Stimulated activated CD4-positive, alpha-beta T cell treated with anti-CD3 and anti-CD28 coated beads, Interleukin-1b, Interleukin-23, amount 100 ng/mL, for 24 hours (primary cell): ENCODE measurements around the gene DNAJC5G.
A peak's percentile ranks its signal among the peaks of the same experiment; 100 is the strongest.
"Not testable (repeated sequence)": the region's sequence is repeated elsewhere in the genome, so short reads cannot be mapped to it uniquely, and the experiment has no call there.

Experiments
- DNase-seq, 4 experiments: peaks; one replicate each; pipeline ENCODE4 v3.0.0-alpha.2; 2020; ENCODE audit warnings: low read depth in 4 of 4, low spot score in 1 of 4

Gene DNAJC5G

GRCh38 chr2:27280826-27281225 lies 5.6 kb downstream of the DNAJC5G start:
- no peak for DNase-seq

- no peak for DNase-seq
These were observed 6.2 kb downstream of the DNAJC5G start for GRCh38 chr2:27281442-27281841.

- no peak for DNase-seq
These were observed 6.8 kb downstream of the DNAJC5G start, which contains the start of gene TRIM54 for GRCh38 chr2:27281855-27282559. TSS of gene TRIM54 (plus strand) at chr2:27282429. CDS start at chr2:27282732, 303 bp downstream.

DNA sequence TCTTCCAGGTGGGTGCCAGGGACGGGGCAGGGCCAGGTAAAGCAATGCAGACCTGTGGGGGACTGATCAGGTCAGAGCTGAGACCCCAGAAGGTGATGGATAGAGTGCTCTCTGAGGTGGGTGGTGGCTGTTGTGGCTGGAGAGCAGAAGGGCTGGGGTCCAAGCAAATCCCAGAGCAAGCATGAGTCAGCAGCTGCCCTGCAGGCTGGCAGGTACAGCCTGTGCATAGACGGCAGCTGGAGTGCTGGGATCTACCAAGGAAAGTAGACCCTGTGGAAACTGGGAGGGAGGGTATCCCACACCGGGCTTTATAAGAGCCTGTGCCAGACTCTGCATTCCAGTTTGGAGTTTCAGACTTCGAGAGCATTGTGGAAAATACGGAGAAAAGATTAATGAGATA lies 7.7 kb downstream of the DNAJC5G start:
- no peak for DNase-seq

DNA sequence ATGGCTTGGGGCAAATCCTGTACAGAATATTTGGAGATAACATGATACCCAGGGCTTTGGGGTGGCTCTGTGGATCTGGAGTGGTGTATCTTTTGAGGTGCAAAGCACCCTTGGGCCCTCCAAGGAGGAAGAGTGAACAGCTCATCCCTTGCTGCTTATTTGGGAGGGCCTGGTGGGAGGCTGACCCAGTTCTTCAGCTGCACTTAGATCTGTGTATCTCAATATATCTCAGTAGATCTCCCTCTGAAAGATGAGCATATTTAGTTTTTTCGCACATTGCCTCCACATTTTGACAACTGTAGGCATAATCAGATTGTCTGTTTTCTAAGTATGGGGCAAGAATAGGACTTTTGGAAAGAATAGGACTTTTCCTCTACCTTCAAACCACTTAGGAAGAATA lies 9.8 kb downstream of the DNAJC5G start:
- no peak for DNase-seq

GRCh38 chr2:27285481-27285880 lies 10.2 kb downstream of the DNAJC5G start:
- DNase-seq: no peak

DNA sequence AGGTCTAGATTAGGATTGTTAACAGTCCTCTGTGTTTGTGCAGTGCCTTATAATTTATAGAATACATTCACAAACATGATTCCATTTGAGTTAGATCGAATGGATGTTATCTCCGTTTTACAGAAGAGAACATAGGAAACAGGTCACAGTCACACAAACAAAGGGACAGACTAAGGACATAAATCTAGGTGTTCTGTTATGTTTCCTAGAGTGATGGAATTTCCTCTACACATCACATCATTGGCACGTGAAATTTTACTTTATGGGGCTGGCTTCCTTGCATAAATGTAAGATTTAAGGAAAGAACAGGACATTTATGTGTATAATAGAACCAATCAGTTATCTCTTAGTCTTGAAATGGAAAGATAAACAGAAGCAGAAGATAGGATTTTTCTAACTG lies 13.4 kb downstream of the DNAJC5G start:
- no peak for DNase-seq

- DNase-seq: no peak
These were observed 15.3 kb downstream of the DNAJC5G start for GRCh38 chr2:27290549-27290948.

DNA sequence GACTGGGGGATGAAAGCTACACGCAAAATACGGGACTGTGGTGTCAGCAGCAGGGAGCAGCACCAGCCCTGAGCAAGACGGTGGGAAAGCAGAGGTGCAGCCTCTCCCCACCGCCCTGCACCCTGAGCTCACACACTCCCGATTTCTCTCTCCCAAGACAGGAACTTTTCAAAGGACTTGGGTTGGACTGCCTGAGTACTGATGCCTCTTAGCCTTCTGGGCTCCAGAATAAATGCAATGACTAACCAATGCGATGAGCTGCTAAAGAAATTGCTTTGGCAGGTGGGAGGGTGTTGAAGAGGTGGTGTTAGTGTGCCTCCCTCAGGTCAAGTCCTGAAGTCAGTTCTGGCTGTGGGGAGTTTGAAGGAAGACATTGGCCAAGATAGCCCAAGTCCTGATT lies 16.6 kb downstream of the DNAJC5G start:
- no peak for DNase-seq

- no peak for DNase-seq
These were observed 19.7 kb downstream of the DNAJC5G start for GRCh38 chr2:27294928-27295327.

- DNase-seq: no peak
These were observed 21.2 kb downstream of the DNAJC5G start for GRCh38 chr2:27296481-27296880.

DNA sequence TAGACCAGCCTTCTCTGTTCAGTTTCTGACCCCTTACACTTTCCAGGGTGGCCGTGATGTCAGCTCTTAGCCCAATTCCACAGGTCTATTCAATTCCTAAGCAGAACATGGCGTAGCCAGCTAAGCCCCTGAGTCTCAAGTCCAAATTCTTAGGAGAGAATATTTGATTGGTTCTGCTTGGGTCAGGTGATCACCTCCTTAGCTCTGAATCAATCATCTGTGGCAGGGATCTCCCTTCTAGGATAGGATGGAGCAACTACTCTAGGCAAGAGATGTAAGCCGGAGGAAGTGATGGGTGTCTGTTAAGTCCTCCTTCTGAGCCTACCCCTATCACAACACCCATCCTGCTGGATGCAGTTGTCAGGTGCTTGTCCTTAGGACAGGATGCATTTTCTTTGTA lies 22.0 kb downstream of the DNAJC5G start:
- no peak for DNase-seq

GRCh38 chr2:27298391-27299080 lies 23.3 kb downstream of the DNAJC5G start:
- DNase-seq: no peak

GRCh38 chr2:27300606-27301005 lies 25.4 kb downstream of the DNAJC5G start:
- DNase-seq: not testable (repeated sequence)

DNA sequence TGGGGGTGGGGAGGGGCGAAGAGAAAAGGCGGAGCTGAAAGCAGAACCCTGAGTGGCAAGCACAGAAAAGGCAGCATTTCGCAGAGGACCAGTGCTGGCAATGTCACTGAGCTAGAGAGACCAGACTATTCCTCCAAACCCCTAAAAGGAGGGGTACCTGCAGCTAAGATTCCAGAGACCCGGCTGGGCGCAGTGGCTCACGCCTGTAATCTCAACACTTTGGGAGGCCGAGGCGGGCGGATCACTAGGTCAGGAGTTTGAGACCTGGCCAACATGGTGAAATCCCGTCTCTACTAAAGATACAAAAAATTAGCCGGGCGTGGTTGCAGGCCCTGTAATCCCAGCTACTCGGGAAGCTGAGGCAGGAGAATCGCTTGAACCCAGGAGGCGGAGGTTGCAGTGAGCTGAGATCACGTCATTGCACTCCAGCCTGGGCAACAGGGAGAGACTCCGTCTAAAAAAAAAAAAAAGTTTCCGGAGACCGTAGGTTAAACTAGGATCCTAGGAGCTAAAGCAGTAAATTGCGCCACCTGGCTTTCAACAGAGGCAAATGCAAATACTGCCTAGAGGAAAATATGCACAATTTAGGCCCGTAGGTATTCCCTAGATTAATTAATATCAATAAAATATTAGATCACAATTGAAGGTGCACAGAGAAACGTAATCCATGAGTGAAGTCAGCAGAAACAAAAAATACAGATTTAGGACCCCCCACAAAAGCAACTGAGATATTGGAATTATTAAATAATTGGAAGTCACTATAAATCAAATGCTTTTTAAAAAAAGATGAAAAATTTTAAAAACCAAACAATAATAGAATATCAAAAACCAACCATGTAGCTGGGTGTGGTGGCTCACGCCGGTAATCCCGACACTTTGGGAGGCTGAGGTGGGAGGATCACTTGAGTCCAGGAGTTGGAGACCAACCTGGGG lies 28.1 kb downstream of the DNAJC5G start:
- no peak for DNase-seq

- DNase-seq: no peak
These were observed 29.4 kb downstream of the DNAJC5G start for GRCh38 chr2:27304488-27305240.

DNA sequence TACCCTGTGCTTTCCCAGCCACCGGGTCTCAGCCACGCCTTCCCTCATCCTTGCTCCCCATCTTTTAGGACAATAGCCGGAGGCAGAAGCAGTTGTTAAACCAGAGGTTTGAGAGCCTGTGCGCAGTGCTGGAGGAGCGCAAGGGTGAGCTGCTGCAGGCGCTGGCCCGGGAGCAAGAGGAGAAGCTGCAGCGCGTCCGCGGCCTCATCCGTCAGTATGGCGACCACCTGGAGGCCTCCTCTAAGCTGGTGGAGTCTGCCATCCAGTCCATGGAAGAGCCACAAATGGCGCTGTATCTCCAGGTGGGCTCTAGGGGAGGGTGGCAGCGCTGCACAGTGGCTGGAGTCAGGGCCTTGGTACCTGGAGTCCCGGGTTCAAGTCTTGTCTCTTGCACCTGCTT lies 30.3 kb downstream of the DNAJC5G start:
- no peak for DNase-seq

DNA sequence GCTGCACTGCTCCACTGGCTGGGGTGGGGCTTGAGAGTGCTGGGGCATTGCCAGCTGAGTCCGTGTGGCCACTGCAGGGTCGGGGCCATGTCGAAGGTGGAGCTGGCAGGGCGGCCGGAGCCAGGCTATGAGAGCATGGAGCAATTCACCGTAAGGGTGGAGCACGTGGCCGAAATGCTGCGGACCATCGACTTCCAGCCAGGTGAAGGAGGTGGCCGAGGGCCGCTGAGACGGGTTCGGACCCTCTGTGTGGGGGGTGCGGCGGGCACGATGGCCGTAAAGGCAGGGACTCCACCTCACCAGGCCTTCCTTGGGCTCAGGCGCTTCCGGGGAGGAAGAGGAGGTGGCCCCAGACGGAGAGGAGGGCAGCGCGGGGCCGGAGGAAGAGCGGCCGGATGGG lies 30.9 kb downstream of the DNAJC5G start:
- no peak for DNase-seq

GRCh38 chr2:27306573-27307286 lies 31.5 kb downstream of the DNAJC5G start:
- peak in 1 of 4 experiments; percentile 27 for DNase-seq

DNA sequence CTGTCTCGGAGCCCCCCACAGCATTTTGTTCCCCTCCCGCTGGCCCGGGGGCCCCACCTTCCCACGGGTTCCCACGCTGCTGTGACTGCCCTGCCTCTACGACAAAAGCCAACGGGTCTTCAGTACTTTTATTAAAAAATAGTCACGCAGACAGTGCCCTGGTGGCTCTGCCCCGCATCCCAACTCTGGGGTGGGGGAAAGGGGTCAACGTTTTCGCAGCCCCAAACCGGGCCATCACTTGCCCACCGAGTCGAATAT lies 32.0 kb downstream of the DNAJC5G start:
- no peak for DNase-seq
